NCI-H2081 (cell line): ENCODE measurements around the gene CD300E.
"Not testable (repeated sequence)": the region's sequence is repeated elsewhere in the genome, so short reads cannot be mapped to it uniquely, and the experiment has no call there.

Experiments
- DNase-seq, 2 experiments: peaks; one replicate each; lab custom pipeline; 2025; lab: John Stamatoyannopoulos, UW

The CD300E gene, protein sequence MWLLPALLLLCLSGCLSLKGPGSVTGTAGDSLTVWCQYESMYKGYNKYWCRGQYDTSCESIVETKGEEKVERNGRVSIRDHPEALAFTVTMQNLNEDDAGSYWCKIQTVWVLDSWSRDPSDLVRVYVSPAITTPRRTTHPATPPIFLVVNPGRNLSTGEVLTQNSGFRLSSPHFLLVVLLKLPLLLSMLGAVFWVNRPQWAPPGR

DNA sequence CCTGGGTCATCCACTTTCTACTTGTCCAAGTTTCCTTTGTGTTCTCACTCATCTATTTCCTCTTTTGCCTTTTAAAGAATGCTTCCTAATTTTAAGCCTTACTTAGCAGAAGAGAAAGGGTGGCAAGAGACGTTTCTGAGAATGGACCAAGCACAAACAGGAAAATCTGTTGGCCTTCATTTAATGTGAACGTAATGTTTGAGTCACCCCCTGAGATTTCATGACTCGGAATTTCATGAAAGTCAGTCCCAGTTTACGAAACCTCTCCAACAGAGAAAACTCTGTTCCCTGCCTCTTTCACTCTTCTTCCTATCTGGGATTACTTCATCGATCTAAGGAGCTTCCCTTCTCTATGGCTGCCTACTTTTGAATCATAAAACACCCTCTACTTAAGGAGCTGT, at the start of gene CD300E:
Gene CD300E (minus strand): TSS at position 46 of the 401 bp plus-strand sequence. CDS start 117 bp downstream, outside the sequence.
- DNase-seq: no peak

DNA sequence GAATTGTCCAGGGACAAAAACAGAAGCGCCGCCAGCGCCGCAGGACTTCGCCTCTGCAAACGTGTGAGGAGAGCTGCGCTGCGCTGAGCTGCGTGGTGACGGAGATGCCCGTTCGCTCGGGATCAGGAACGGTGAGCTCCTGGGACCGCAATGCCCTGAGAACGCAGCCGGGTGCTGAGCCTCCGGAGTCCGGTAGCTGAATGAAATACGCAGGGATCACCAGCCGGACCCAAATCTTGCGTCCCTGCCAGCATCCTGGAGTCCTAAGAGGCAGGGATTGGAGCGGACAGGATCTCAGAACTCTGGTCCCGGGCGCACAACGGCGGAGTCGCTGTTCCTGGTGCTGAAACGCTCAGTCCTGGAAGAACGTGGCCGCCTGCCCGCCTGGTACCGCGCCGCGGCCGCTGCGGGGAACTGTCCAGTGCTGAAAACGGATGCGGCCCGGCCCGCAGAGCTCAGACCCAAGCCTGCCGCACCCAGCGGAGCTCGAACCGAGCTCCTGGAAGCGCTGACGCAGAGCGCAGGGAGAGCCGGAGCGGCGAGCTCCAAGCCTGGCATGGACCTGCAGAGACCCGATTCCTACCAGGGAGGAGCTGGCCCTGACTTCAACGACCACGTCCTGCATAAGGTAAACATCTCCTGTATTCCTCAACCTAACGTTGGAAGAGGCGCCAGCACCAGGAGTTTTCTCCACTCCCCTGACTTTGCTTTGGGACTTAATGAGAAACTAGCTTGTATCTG, 47.7 kb upstream of the CD300E start:
- no peak for DNase-seq

DNA sequence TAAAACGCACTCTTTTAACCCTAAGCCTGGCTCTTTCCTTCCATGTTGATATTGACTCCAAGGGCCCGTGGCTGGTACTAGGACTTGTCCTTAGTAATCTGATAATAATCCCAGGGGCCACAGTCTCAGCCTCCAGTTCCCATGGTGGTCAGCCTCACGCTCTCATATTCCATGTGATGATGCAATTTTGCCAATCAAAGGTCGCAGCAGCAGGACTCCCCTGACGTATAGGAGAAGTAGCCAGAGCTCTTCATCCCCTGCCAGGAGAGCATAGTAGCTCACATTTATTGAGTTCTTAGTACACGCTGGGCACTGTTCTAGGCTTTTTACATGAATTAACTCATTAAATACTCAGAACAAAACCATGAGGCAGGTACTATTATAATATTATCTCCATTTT, 46.8 kb upstream of the CD300E start:
- no peak for DNase-seq

DNA sequence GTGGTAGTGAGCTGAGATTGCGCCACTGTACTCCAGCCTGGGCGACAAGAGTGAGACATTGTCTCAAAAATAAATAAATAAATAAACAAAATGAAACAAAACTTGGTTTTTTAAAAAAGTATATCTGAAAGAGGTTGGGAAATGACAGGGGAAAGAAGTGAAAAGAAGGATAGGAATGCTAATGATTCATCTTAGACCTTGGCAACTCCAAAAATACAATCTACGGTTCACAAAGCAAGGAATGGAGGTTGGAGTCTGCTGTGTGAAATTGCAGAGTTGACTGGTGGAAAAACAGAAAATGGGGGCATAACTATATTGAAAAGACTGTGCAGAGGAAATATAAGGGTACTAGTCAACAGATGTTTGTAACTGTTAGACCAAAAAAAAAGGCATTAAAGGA, 40.0 kb upstream of the CD300E start:
- no peak for DNase-seq

DNA sequence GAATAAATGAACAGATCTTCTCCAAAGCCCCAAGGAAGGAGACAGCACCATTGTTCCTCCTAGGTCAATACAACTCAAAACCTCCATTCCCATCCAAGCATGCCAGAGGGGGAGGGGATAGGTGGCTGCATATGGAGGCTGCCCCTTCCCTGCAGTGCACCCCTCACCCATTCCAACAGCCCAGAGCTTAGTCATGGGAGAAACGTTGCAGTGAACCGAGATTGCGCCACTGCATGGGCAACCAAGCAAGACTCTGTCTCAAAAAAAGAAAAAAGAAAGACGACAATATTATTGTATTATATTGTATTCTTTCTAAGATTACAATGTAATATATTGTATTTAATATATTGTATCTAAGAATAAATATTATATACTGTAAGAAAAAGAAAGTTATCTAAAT, 36.4 kb upstream of the CD300E start:
- no peak for DNase-seq

DNA sequence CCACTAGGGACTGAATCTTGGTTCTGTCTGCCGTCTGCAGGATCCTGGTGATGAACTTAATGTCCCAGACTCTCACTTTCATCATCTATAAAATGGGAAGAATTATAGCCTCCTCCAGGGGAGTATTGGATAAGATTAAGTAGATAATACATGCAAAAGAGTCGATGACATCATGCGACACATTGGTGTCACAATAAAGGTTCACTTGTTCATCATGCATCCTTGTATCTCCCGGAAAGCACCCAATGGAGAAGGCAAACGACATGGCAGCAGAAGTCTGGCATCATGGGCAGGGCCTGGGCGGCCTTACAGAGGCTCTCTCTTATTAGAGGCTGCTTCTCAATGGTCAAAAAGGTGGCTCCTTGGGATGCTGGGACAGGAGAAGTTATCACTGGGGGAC, 35.1 kb upstream of the CD300E start:
- no peak for DNase-seq

DNA sequence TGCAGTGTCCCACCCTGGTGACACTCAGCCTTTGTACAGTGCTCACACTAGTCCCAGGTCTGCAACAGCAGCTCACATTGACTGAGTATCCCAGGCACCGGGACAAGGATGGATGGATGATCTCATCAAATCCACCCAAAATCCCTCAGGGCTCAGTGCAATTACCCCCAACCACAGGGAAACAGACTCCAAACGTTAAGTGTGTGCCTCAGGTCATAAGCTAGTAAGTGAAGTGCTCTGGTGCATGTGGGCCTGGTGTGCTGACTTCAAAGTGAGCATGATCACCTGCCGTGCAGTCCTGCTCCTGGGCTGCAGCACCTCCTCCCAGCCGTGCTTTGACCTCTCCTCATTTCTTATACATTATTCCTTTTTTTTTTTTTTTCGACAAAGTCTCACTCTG, 31.2 kb upstream of the CD300E start:
- no peak for DNase-seq

DNA sequence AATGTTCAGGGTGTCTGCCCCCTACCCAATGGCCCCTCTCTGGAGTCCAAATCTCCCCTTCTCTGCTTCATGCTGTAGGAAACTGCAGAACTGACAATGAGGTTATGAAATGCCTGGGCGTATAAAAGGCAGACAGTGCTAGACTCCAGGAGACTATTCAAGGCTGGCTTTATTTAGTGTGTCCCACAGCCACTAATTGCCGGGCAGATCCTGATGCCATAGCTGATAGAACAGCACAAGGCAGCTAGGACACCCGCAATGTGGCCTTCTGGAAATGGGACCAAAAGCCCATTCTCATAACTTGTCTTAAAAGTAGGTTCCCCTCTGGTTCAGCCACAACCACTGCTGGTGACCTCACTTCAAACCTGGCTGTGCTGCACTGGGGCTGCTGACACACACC, 28.5 kb upstream of the CD300E start:
- no peak for DNase-seq

DNA sequence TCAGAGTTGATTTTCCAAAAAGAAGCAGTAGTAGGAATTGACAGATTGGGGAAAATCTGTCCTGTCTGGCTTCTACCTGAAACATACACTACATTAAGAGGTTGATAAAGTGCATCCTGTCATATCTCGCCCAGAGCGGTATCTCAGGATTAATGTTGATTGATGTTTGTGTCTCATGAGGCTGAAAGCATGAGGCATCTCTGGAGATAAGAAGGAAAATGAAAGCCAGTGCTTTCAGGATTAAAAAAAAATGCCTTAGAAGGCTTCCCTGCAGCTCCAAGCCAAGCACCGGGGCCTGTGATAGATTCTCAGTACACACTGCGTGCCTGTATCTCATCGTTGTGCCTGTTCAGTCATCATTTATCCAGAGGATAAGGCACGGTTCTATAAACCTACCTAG, 26.4 kb upstream of the CD300E start:
- DNase-seq: no peak

DNA sequence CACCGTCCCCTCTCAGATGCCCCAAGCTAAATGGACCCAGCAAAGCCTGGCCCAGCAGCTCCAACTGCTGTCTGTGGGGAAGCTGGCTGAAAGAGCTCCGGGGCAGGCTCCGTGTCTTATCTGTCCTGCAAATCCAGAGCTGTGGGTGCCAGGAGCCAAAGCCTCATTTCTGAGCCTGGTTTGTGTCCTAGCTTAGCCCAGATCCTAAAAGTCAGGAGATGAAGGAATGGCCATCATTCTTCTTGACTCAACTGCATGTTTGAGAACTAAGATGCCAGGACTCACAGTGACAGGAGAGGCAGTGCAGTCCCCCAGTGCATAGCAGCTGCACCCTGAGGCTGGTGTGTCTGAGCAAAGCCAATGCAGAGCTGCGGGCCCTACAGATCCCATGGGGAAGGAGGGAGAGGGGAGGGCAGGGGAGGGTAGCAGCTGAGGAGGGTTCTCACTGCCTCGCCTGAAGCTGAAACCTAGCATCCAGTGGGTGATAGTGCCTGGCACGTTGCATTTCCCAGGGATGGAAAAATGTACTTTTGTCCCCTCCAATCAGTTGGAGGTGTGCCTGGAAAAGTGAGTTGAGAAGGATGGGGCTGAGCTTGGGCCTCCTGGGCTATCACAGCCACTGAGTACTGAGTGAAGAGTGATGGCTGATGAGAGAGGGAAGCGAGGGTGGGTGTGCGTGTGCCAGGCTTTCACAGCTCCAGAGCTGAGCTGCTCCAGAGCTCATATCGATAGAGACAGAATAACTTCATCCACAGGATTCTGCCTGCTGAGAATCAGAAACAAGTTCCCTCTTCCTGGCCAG, 24.5 kb upstream of the CD300E start:
- DNase-seq: no peak

DNA sequence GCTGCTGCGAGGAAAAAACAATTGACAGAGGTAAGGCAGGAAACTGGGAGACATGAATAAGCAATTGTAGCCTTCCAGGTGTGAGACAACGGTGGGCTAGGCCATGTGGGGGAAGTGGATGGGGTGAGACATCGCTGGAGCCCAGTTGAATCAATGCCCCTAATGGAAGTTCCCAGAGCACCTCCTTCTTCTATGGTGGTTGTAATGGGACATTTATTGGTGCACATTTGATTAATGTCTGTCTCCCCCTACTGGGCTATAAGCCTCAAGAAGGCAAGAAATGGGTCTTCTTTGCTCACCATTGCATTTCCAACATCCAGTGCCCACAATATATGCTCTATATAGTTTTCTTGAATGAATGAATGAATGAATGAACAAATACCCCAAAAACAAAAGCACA, 22.7 kb upstream of the CD300E start:
- no peak for DNase-seq

DNA sequence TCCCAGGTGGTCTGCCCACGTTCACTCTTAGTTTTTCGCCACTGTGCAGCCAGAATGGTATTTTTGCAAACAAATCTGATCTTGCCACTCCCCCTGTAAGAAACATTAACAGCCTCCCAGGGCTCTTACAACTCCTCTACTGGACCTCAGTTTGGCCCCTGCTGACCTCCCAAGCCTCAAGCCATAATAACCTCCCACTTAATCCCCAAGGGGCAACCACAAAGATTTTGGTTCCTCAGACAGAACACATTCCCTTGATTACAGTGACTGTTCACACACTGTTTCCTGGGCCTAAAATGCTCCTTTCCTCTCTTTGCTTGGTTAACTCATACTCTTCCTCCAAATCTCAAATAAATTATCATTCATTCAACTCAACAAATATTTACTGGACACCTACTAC, 21.5 kb upstream of the CD300E start:
- no peak for DNase-seq

DNA sequence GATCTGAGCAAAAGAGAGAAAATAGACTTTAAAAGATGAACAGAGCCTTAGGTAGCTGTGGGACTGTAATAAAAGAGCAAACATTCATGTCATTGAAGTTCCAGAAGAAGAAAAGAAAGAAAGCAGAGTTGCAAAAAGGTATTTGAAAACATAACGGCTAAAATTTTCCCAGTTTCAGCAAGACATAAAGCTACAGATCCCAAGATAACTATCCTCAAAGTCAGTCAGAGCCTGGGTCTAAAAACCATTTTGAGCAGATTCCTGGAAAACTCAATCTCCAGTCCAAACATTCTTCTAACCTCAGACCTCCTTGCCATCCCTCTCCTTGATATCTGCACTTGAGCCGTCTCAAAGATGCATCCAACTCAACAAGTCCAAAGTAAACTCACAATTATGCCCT, 20.9 kb upstream of the CD300E start:
- no peak for DNase-seq

DNA sequence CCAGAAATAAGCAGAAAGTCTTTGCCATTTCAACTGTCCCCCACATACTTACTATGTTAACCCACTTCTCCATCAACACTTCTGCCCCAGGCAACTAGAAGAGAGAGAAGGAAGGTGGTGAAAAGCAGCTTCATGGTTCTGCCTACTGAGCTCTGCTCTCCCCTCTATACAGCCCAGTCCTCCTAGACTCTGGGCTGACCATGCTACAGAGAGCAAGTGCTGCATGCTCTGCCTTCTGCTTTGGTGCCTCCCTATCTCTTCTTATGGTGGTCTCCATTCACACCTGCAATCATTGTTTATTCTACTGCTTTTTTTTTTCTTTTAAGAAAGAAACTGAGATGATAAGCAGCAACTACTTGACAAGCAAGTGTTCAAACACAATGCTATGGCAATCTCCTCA, 20.3 kb upstream of the CD300E start:
- no peak for DNase-seq

DNA sequence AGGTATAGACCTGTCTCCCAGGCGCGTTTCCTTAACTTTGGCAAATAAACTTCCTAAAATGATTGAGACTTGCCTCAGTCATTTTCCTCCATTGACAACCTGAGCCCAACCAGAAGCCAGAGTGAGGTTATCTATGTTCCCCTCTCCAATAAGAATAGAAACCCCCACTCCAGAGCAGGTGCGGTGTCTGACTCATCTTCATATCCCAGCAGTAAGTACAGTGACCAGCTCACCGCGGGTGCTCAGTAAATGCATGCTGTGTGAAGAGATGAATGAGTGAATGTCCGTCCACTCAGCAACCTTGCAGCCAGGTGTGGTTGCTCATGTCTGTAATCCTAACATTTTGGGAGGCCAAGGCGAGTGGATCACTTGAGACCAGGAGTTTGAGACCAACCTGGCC, 19.5 kb upstream of the CD300E start:
- DNase-seq: no peak

DNA sequence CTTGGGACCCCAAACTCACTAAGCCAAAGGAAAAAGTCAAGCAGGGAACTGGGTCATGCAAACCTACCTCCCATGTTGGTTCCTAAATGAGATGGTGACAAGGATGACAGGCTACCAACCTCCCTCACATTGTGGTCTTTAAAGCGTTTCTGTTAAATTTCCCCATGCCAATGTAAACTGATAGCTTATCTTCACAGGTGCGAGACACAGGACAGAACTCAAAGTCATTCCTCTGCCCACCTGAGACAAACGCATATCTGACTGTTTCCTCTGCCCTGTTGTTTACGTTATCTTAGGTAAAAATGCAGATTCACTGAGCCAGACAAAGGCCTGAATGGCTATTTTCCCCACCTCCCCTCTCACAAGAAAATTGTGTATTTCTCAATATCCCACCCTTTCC, 19.0 kb upstream of the CD300E start:
- DNase-seq: no peak

DNA sequence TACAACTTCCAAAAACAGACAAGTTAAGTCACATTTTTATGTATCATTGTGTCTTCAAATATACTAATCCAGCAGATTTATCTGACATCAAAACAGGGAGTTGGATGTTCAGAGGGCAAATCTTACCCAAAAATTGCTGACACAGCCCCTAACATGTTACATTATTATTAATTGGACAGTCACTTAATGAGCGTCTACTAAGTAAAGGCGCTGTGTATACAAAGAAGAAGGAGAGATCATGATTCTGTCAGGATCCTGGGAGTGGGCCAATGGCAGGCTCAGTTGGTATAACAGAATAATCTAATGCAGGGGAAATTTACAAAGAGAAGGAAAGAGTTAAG, 18.4 kb upstream of the CD300E start:
- no peak for DNase-seq

DNA sequence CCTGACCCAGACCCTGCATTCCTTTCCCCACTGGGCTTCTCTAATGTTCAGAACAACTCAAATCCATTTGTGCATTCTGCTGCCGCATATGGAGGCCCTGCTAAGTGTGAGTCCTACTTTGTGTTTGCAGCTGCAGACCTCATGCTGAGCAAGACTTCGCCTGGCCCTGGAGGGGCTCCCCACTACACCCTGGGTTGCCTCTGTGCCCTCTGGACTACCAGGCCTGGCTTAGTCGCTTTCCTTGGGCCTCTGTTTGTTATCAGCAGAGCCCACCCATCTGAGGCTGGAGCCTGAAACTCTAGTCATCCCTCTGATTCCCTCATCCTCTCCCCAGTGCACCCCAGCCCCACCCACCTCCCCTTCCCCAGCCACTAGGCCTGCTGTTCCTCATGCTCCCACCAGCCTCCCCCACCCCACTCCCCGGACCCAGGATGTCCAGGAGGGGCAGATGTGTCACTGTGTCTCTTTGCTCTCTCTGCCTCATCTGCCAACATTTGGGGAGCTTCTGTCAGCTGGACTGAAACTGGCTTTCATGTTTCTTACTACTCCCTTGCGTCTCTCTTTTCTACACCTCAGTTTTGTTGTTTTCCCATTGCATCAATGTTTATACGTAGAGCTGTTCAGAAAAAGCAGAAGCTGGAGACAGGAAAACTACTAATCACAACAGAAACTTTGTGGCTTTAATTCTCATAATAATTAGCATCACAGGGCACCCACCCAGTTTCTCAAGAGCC, 17.9 kb upstream of the CD300E start:
- no peak for DNase-seq

DNA sequence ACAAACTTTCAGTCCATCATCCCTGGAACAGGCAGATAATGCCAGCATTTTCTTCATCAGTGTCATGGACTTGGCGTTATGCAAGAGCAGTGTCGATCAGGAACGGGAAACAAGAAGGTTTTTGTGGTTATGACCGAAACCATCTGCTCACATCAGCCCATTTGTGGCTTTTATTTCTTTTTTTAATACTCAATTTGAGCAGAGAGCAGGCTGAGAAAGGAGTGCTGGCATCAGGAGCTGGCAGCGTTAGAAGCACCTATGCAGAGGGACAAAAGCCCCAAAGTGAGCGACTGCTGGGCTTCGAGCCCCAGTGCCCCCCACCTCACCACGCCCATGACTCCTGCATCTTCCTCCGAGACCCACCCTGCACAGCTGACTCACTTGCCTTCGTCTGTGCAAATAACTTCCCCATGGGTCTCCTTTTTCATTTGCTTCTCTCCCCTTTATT, 16.2 kb upstream of the CD300E start:
- no peak for DNase-seq

DNA sequence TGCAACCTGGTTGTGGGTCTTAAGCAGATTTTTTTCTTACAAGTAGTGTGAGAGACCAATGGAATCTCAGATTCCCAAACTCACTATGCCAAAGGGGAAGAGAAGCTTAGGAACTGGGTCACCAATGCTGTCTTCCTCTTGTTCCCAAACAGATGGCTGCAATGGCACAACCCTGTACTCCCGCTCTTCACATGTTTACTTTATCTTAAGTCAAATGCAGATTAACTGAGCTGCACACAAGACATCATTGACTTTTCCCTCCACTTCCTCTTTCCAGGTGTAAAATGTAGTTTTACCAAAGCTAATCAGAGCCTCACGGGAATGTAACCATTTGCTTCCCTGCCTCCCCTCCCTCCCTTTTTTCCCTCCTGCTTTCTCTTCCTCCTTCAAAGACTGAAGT, 14.4 kb upstream of the CD300E start:
- DNase-seq: no peak

DNA sequence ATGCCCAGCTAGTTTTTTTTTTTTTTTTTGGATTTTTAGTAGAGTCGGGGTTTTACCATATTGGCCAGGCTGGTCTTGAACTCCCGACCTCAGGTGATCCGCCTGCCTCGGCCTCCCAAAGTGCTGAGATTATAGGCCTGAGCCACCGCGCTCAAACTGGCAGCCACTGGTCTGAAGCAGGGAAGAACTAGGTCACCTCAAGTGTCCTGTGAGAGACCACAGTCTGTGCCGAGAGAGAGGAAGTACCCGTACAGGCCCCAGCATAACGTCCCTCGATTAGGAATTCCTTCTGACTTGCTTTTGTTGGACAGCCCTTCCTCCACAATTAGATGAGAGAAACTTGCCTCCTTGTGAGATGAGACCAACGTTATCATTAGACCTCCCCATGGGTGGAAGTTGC, 13.7 kb upstream of the CD300E start:
- DNase-seq: no peak

DNA sequence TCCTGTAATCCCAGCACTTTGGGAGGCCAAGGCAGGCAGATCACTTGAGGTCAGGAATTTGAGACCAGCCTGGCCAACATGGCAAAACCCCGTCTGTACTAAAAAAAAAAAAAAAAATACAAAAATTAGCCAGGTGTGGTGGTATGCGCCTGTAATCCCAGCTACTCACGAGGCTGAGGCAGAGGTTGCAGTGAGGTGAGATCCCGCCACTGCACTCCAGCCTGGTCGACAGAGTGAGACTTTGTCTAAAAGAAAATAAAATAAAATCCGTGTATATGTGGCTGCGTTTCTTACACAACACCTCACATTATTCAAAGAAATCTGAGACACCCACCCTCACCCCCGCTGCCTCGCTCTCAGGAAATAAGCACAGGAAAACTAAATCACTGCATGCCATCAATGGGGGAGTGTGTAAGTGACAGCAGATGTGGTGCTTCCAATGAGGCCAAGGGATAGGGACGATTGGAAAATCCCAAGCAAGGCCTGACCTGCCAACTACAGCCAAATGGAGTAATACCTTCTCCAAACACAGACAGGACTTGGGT, 13.1 kb upstream of the CD300E start:
- DNase-seq: not testable (repeated sequence)
